H1 (cell line): Measurements from ENCODE around the gene GNG12. TPM values are rescaled to one million over a fixed set of nuclear protein-coding genes. Genes with fewer than 3 reads are reported as not detected.

Source experiments
- CTCF ChIA-PET: fragments of 300-600 bp; sonication (Branson Sonifier 250); formaldehyde crosslinking; loops from one replicate; lab custom pipeline; 2021; ENCODE audit not compliant: partially characterized antibody; lab: Charles Lee
- POLR2A ChIA-PET: fragments of 300-600 bp; sonication (Branson Sonifier 250); formaldehyde crosslinking; loops from one replicate; lab custom pipeline; 2021; ENCODE audit warnings: inconsistent platforms; ENCODE audit not compliant: partially characterized antibody; lab: Charles Lee
- DNase-seq, 2 experiments: peaks; one replicate each; pipeline versions ENCODE4 v3.0.0 to v3.0.0-alpha.2; 2010 to 2022; ENCODE audit warnings: low spot score in 2 of 2, low read depth in 1 of 2, mixed read lengths in 1 of 2
- FAIRE-seq: peaks from 2 replicates; lab custom pipeline; 2011; peaks lifted over from hg19 to GRCh38; lab: Jason Lieb, UNC
- H2AFZ ChIP-seq: 2 replicates; pipeline ENCODE4 v1.8.1; 2012; ENCODE audit warnings: low read length, inconsistent platforms
- H2AK5ac ChIP-seq: 2 replicates; pipeline ENCODE4 v1.6.1; 2013; ENCODE audit warnings: low read depth, low read length
- H2BK120ac ChIP-seq: replicated peaks from 2 replicates; pipeline ENCODE3; 2013; ENCODE audit warnings: low read depth, low read length, inconsistent platforms
- H2BK12ac ChIP-seq: 2 replicates; pipeline ENCODE4 v1.6.1; 2013; ENCODE audit warnings: low read depth, low read length
- H2BK15ac ChIP-seq: 2 replicates; pipeline ENCODE4 v1.6.1; 2013; ENCODE audit warnings: low read length
- H2BK20ac ChIP-seq: 2 replicates; pipeline ENCODE4 v1.6.1; 2013; ENCODE audit warnings: low read length
- H2BK5ac ChIP-seq: 2 replicates; pipeline ENCODE4 v1.6.1; 2013; ENCODE audit warnings: low read depth, low read length
- H3K14ac ChIP-seq: 2 replicates; pipeline ENCODE4 v1.6.1; 2013; ENCODE audit warnings: inconsistent platforms; ENCODE audit not compliant: insufficient read length
- H3K18ac ChIP-seq: 2 replicates; pipeline ENCODE4 v1.6.1; 2013; ENCODE audit warnings: low read length; ENCODE audit errors: extremely low read depth
- H3K23ac ChIP-seq: 2 replicates; pipeline ENCODE4 v1.6.1; 2013; ENCODE audit warnings: inconsistent platforms; ENCODE audit not compliant: insufficient read length
- H3K23me2 ChIP-seq: 2 replicates; pipeline ENCODE4 v1.6.1; 2013; ENCODE audit warnings: low read depth, low read length
- H3K27ac ChIP-seq: 2 replicates; pipeline ENCODE4 v1.6.1; 2011; ENCODE audit warnings: low read depth, low read length, inconsistent platforms
- H3K27me3 ChIP-seq, 4 experiments: replicated peaks in 1 of 4; 1 replicate in 1 of 4; 2 replicates in 3 of 4; pipeline versions ENCODE4 v1.6.1 to v1.8.1; 2011 to 2013; ENCODE audit warnings: low read length in 3 of 4, mild to moderate bottlenecking in 3 of 4, inconsistent platforms in 2 of 4, mixed read lengths in 2 of 4, moderate library complexity in 1 of 4; ENCODE audit not compliant: control insufficient read depth in 3 of 4, insufficient read depth in 3 of 4; ENCODE audit errors: extremely low read depth in 1 of 4
- H3K36me3 ChIP-seq, 4 experiments: 2 replicates each; pipeline versions ENCODE4 v1.6.1 to v1.8.1; 2011 to 2013; ENCODE audit warnings: mild to moderate bottlenecking in 4 of 4, low read length in 3 of 4, moderate library complexity in 2 of 4, control low read depth in 1 of 4, inconsistent platforms in 1 of 4; ENCODE audit not compliant: insufficient read depth in 4 of 4, control insufficient read depth in 2 of 4
- H3K4ac ChIP-seq: replicated peaks from 2 replicates; pipeline ENCODE3; 2013; ENCODE audit warnings: low read length, low read depth, mixed read lengths, inconsistent platforms; ENCODE audit not compliant: insufficient read length
- H3K4me1 ChIP-seq, 4 experiments: replicated peaks in 1 of 4; 1 replicate in 1 of 4; 2 replicates in 3 of 4; pipeline versions ENCODE4 v1.6.1 to v1.8.1; 2011 to 2013; ENCODE audit warnings: low read length in 3 of 4, inconsistent platforms in 2 of 4, mixed read lengths in 1 of 4; ENCODE audit not compliant: insufficient read depth in 4 of 4, control insufficient read depth in 3 of 4
- H3K4me2 ChIP-seq, 2 experiments: 2 replicates each; pipeline versions ENCODE4 v1.6.1 to v1.8.1; 2011 to 2013; ENCODE audit warnings: low read depth in 2 of 2, low read length in 2 of 2, control low read depth in 1 of 2, inconsistent platforms in 1 of 2, mild to moderate bottlenecking in 1 of 2; ENCODE audit not compliant: insufficient read depth in 1 of 2
- H3K4me3 ChIP-seq, 4 experiments: fragments of 200-600, 300-600 bp in 1 of 4; sonication (generic), shearing (Covaris generic), sonication (Bioruptor Twin) in 1 of 4; 2 replicates each; pipeline versions ENCODE4 v1.5.1 to v1.8.1; 2011 to 2016; ENCODE audit warnings: low read length in 4 of 4, low read depth in 3 of 4, control low read depth in 2 of 4, inconsistent platforms in 2 of 4, mild to moderate bottlenecking in 2 of 4, mixed read lengths in 1 of 4, moderate library complexity in 1 of 4; ENCODE audit not compliant: insufficient read depth in 2 of 4; ENCODE audit errors: extremely low read depth in 1 of 4
- H3K56ac ChIP-seq: replicated peaks from 2 replicates; pipeline ENCODE3; 2013; ENCODE audit warnings: low read depth, mild to moderate bottlenecking, mixed read lengths, low read length, inconsistent platforms; ENCODE audit not compliant: insufficient read length
- H3K79me1 ChIP-seq: 2 replicates; pipeline ENCODE4 v1.6.1; 2013; ENCODE audit warnings: low read depth, low read length, control low read depth
- H3K79me2 ChIP-seq, 2 experiments: 2 replicates each; pipeline versions ENCODE4 v1.6.1 to v1.8.1; 2012 to 2013; ENCODE audit warnings: low read length in 2 of 2, mild to moderate bottlenecking in 2 of 2, inconsistent platforms in 1 of 2; ENCODE audit not compliant: insufficient read depth in 2 of 2, control insufficient read depth in 1 of 2
- H3K9ac ChIP-seq, 4 experiments: replicated peaks in 1 of 4; 1 replicate in 1 of 4; 2 replicates in 3 of 4; pipeline versions ENCODE4 v1.6.1 to v1.8.1; 2011 to 2013; ENCODE audit warnings: low read depth in 3 of 4, low read length in 3 of 4, control low read depth in 2 of 4, mild to moderate bottlenecking in 2 of 4, moderate library complexity in 2 of 4, inconsistent platforms in 1 of 4; ENCODE audit errors: extremely low read depth in 1 of 4
- H3K9me3 ChIP-seq, 2 experiments: 2 replicates each; pipeline versions ENCODE4 v1.6.1 to v1.8.1; 2012 to 2013; ENCODE audit warnings: mild to moderate bottlenecking in 2 of 2, moderate library complexity in 2 of 2, control low read depth in 1 of 2, inconsistent platforms in 1 of 2, low read depth in 1 of 2, low read length in 1 of 2, mixed read lengths in 1 of 2; ENCODE audit not compliant: insufficient read depth in 2 of 2
- H4K20me1 ChIP-seq, 2 experiments: replicated peaks in 1 of 2; 2 replicates each; pipeline versions ENCODE3 to v1.8.1; 2011 to 2013; ENCODE audit warnings: inconsistent platforms in 2 of 2, low read length in 2 of 2, mild to moderate bottlenecking in 1 of 2; ENCODE audit not compliant: insufficient read depth in 2 of 2, control insufficient read depth in 1 of 2
- H4K5ac ChIP-seq: 2 replicates; pipeline ENCODE4 v1.6.1; 2013; ENCODE audit warnings: low read length, low read depth, mixed read lengths, inconsistent platforms; ENCODE audit not compliant: insufficient read length
- H4K8ac ChIP-seq: 2 replicates; pipeline ENCODE4 v1.8.0; 2013; ENCODE audit warnings: mild to moderate bottlenecking, moderate library complexity, low read length, inconsistent platforms; ENCODE audit not compliant: insufficient read depth; ENCODE audit errors: extremely low read depth
- H4K91ac ChIP-seq: replicated peaks from 2 replicates; pipeline ENCODE3; 2013; ENCODE audit warnings: low read length, mixed read lengths, inconsistent platforms; ENCODE audit not compliant: insufficient read length
- TCF12 ChIP-seq: IDR thresholded peaks from 2 replicates; pipeline ENCODE4 v1.6.1; 2011; ENCODE audit warnings: low read depth, mild to moderate bottlenecking, low read length
- WGBS, 2 experiments: shearing (Covaris generic) in 1 of 2; methylation state at CpG; one replicate each; pipeline versions ENCODE4 v1.1.6 to v1.1.7; 2013 to 2015; ENCODE audit warnings: low lambda C conversion rate in 2 of 2, mixed read lengths in 2 of 2, inconsistent platforms in 1 of 2, low coverage in 1 of 2, missing lambda C conversion rate in 1 of 2; ENCODE audit not compliant: insufficient replicate concordance in 2 of 2, insufficient coverage in 1 of 2, insufficient read length in 1 of 2; ENCODE audit errors: extremely low coverage in 1 of 2, missing lambda C conversion rate in 1 of 2; 5-methylcytosine and 5-hydroxymethylcytosine counted together
- polyA plus RNA-seq, 7 experiments: library from polyadenylated mRNA; depleted of rRNA in 3 of 7; stranded (reverse) in 5 of 7; unstranded in 2 of 7; fragments of >200 nt in 5 of 7; fragments of 200-250 nt in 2 of 7; gene quantifications; 1 replicate in 5 of 7; 2 replicates in 1 of 7; 4 replicates in 1 of 7; pipeline versions ENCODE4 v1.2.1 to v1.2.3, GENCODE V29; 2011 to 2013; ENCODE audit warnings: missing spikeins in 2 of 7, mixed read lengths in 2 of 7
- total RNA-seq: library from RNA; stranded (reverse); fragmentation: NEBNext Ultra II Directional; extraction: Animal tissue kit (Norgen Biotek cat#: 25700); gene quantifications from 2 replicates; pipeline ENCODE4 v1.2.1, GENCODE V29; 2021
- TF ChIP-seq, protein P1 (sequence below): IDR thresholded peaks from 2 replicates; pipeline ENCODE4 v1.6.1; 2012; ENCODE audit warnings: inconsistent platforms

Gene GNG12
- total and polyA plus RNA-seq, 2 of the 8 experiments (the other 6 are each of a cell fraction or from before 2014, with no cell fraction given): 11.4 to 35.8 TPM

DNA sequence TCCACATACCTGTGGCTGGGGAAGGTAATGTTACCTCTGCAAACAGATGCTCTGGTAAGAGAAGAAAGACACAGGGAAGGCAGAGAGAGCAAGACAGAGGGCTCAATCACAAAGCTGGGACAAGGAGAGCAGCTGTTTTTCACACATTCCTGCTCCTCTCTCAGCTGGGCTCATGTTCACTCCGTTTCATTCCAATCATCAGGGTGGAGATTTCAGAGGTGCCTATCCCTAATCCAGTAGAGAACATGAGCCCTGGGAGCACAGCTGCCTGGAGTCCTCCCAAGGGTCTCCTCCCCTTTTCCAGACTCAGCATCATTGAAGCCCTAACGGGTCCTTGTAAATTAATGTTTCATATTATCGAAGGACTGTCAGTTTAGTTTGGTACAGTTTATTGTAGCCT lies 128.9 kb downstream of the GNG12 start:
- Histone ChIP-seq H4K8ac (no peak overlapping the region), H3K79me2 (no peaks in the 10 kb centered on the region), H2AFZ (no peak overlapping the region), H3K14ac (no peak overlapping the region), H3K27me3 (peaks cover 0 to 1% (median 0%) of the 10 kb centered on the region in 4 experiments; a peak in 1 of 7 replicates), H3K4ac (no peak overlapping the region), H2AK5ac (no peak overlapping the region), H3K4me3 (no peak overlapping the region), H2BK15ac (no peak overlapping the region), H2BK5ac (no peak overlapping the region), H3K4me2 (no peak overlapping the region), H2BK20ac (no peak overlapping the region), H3K27ac (no peak overlapping the region), H2BK12ac (no peak overlapping the region), H3K9me3 (no peaks in the 10 kb centered on the region), H4K5ac (no peak overlapping the region), H3K56ac (no peak overlapping the region), H2BK120ac (no peak overlapping the region), H3K79me1 (no peaks in the 10 kb centered on the region), H3K23me2 (no peaks in the 10 kb centered on the region), H4K20me1 (peaks cover 0 to 1% of the 10 kb centered on the region in 2 experiments), H3K4me1 (peaks cover 0 to 3% (median 0%) of the 10 kb centered on the region in 4 experiments; a peak in 2 of 7 replicates), H3K36me3 (no peaks in the 10 kb centered on the region; a peak in 1 of 8 replicates), H4K91ac (no peak overlapping the region), H3K9ac (no peak overlapping the region), H3K18ac (no peak overlapping the region), H3K23ac (no peak overlapping the region)
- ChIA-PET CTCF (interaction anchor here (0.7 to 3.7 kb wide), 12 partner anchors 12 to 169 kb away, joined by 3 to 24 read pairs (median 4); no protein-coding TSS in a partner anchor), POLR2A (interaction anchor here (0.8 to 3.1 kb wide), 3 partner anchors 13 to 19 kb away, joined by 3 to 9 read pairs (median 4); partner anchors contain the start of gene GADD45A)
- TF ChIP-seq TCF12: no peak
- TF ChIP-seq, protein P1, sequence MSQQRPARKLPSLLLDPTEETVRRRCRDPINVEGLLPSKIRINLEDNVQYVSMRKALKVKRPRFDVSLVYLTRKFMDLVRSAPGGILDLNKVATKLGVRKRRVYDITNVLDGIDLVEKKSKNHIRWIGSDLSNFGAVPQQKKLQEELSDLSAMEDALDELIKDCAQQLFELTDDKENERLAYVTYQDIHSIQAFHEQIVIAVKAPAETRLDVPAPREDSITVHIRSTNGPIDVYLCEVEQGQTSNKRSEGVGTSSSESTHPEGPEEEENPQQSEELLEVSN: no peak
- FAIRE-seq: no peak
- 87% methylated on average over 3 of the region's 3 CpGs; no CpG with 5 or more reads in 1 of the 2 experiments for WGBS, 2 experiments
- DNase-seq: no peak
